Kidney glomerular epithelial cell (primary cell): ENCODE results near the gene HOXC4.

Source experiments
- DNase-seq: peaks from one replicate; lab custom pipeline; 2025; lab: John Stamatoyannopoulos, UW

Gene HOXC4

GRCh38 chr12:54053751-54054741, at the start of gene HOXC4:
HOXC4 (plus strand) TSS chr12:54053835; CDS start chr12:54053923, 88 bp downstream.
- no peak for DNase-seq

DNA sequence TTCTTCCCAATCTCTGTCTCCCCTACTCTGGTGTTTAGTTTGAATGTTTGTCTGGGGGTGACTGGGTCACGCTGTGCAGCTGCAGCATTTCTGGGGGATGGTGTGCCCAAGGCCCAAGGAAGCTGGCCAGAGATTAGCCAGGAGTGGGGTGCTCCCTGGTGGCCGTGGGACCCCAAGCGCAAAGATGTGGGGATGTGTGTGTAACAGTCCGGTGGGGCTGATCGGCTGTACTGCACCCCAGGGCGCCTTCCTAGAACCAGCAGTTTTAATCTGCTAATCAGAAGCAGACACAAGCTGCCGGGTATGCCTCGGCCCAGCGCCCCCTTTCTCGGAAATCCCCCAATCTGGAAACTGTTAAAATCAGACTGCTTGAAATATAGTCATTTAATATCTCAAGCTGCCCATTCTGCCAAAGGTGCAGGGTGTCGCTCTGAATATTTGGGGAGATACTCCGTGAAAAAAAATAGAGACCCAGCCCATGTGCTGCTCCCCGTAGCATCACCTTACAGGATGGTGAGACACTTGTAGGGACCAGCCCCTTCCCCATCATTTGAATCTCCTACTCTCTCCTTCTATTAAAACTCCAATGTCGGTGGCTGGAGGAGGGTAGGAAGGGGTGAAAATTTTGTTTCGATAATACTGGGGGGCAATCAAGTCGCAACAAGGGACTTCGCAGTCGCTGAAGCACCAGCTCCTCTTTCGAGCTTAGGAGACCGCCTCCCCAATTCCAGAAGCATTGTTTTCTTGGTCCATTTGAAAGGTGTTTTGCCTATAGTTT, 49.4 kb upstream of the HOXC4 start:
- DNase-seq, result no peak

DNA sequence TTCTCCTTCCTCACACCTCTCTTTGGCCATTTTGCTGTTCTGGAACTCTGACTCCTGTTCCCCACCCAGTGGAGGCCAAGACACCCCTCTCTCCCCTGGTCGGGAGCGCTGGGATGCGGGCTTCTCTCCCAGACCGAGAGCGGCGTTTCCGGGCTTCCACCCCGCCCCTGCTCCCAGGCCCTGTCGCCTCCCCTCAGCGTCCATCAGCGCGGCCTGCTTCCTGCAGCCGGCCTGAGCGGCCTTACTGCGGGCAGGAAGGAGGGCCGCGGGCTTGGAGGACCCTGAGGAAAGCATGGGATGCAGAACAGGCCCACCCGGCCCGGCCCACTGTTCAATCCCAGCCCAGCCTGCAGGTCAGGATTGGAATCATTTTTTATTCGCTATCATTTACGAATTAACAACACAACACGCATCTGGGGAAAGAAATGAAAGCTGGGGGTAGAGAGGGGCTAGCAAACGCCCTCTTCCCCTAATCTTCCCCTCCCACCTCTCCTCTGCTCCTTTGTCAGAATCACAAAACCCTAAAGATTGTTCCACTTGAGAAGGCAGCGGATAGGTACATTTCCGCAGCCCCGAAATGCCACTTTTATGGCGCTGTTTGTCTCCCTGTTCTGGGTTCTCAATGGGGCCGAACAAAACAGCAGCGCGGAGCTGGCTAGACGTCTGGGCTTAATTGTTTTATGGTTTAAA, 48.6 kb upstream of the HOXC4 start:
- DNase-seq, result no peak

- no peak for DNase-seq
Observed at GRCh38 chr12:54005531-54005852, 48.1 kb upstream of the HOXC4 start.

DNA sequence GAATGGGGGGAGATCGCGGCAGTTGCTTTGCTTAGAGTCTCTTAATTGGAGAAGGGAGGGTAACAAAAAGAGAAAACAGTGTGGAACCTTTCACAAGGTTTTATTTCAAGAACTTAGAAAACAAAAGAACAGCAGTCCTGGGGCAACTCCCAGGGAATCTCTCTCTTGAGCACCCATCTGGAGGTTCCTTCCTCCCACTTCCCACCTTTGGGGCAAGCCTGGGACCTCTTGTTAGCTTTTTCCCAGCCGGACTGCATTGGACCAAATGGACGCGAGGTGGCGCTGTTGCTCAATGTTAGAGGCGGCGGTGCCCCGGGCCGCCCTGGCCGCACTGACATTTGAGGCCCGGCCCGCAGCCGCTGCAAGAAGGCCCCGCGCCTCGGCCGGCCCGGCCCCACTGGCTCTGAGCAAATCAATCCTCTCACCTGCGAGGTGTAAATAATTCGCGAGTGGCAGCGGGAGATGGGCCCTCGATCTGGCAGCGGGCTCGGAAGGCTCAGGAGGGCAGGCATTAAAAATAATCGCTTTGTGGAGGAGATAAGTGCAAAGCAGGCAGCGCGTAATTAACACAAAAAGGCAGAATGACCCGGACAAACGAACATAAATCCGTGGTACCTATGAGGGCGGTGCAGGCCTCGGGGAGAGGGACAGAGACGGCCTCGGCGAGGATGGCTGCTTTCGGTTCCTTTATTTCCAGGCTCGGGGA, 47.6 kb upstream of the HOXC4 start:
- DNase-seq, result peak; percentile 71

DNA sequence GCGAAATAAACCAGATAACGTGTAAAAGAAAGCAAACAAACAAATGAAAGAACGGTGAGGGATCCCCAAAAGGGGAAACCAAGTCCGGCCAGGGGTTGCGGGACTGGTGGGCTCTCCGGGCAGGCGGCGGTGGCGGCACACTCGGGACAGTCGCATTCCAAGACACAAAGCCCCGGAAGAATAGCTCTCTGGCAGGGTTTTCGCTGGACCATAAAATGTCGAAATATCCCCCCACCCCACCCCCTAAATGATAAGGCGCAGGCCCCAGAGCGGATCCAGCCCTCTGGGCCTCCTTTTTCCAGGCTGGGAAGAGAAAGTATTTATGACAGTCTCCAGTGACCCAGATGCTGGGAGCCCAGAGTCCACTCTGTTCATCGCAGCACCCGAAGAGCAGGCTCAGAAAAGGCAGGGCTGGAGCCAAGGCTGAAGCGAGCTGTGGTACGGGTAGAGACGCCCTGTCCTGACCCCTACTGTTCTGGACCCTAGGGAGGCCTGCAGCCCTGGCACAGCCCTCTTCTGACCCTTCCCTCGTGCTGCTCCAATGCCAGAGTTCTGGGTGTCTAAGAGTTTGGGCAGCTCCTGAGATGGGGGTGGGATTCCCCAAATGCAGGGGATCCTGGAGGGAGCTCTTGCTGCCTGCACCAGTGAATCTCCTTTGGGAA, 46.9 kb upstream of the HOXC4 start:
- DNase-seq, result no peak

GRCh38 chr12:54007538-54008259, 45.9 kb upstream of the HOXC4 start:
- no peak for DNase-seq

DNA sequence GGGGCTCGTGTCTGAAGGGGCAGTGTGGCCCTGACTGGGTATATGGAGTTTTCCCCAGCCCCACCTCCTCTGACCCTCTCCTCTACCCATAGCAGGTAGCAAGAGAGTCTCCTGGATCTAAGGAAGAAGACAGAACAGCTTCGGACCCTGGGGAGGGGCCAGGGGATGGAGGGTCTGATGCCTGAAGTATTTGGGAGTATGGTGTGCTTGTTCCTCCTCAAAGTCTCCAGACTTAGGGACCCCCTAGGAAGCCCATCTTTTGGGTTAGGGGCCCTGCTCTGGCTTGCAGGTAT, 45.4 kb upstream of the HOXC4 start:
- DNase-seq, result no peak

DNA sequence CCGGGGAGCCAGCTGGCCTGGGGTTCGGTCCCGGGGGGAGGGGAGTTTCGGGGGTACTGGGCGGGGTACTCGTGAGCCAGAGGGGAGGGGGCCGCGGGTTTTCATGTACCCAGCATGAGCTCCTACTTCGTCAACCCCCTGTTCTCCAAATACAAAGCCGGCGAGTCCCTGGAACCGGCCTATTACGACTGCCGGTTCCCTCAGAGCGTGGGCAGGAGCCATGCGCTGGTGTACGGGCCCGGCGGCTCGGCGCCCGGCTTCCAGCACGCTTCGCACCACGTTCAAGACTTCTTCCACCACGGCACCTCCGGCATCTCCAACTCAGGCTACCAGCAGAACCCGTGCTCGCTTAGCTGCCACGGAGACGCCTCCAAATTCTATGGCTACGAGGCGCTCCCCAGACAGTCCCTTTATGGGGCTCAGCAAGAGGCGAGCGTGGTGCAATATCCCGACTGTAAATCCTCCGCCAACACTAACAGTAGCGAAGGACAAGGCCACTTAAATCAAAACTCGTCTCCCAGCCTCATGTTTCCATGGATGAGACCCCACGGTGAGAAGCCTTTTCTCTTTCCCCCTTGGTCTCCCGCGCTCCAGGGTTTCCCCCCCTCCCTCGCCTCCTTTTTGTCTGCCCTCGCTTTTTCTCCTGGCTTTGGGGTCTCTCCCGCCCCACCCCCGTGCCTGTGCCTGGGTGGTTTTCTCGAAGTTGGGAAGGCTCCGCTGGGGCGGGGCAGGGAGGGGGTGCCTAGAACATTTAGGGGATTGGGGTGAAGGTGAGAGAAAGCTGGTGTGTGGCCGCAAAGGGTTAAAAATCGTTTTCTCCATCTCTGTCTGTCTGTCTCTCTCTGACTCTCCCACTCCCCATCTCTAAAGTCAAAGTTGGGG, 44.2 kb upstream of the HOXC4 start:
- DNase-seq, result no peak

DNA sequence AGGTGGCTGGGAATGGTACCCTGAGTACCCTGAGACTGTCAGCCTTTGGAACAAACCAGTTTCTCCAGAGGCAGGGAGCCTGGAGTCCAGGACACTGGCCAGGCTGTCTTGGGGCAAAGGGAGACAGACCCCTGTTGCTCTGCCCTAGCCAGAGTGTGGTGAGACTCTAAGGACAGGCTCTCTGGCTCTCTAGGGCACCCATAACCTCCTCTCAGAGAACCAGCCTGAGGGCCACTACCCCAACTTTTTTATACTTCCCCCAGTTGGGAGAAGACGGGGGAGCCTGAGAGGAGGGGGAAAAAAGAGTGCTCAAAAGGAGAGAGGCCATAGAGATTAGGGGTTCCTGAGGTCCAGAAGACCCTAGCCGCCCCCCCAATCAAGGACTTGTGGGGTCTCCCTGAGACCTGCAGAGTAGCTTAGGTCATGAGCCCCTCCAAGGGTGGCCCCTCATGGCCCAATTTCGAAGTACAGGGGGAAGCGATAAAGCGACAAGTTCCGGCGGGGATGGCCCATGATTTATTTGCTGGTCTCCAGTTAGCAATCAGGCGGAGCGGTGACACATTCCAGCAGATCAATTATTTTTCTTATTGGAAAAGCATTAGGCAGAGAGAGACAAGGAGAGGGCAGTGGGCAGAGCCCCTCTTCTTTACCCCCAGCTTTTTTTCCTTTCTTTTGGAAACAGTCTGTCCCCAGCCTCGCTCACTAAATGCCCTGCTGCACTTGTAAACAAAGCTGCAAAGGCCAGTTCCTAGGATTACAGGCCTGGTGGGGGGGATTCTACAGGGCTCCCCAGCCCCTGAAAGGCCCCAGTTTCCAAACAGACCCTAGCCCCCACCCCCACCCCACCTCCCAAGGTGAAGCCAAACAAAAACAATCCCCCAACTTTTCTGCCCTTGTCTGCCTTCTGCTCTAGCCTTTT, 43.3 kb upstream of the HOXC4 start:
- DNase-seq, result no peak

GRCh38 chr12:54010972-54011664, 42.5 kb upstream of the HOXC4 start:
- no peak for DNase-seq

DNA sequence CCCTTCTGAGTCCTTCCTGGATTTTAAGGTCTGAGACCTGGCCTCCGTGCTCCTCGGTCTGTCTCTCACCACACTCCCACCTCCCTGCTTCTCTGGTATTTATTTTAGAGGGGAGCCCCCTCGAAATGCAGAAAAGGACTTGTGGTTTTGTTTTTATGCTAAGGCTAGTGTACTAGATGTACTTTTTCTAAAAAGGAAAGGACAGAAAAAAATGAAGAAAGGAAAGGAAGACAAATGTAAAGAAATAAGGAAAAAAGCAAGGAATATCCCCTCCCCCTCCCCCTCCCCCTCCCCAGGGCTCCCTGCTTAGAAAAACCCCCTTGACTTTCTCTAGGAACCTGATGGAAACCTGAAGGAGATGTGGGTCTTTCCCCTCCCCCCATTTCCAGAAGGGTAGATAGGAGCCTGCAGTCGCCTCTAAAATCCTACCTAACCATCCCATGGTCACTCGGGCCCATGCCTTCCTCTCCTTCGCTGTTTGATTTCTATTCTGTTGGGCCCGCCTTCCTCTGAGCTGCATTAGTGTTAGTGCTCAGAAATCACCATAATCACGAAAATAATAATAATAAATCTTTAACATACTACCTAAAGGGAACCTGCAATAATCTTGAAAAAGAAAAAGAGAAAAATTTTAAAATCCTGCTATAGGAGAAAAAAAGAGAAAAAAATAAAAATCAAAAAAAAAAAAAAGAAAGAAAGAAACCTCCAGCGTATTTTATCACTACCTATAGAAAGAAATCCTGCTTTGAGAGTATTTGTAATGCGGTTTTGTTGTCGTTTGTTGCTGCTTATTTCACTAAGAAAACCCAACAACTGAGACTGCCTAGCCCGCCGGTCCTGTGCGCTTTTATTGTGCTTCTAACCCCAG, 41.7 kb upstream of the HOXC4 start:
- DNase-seq, result no peak

DNA sequence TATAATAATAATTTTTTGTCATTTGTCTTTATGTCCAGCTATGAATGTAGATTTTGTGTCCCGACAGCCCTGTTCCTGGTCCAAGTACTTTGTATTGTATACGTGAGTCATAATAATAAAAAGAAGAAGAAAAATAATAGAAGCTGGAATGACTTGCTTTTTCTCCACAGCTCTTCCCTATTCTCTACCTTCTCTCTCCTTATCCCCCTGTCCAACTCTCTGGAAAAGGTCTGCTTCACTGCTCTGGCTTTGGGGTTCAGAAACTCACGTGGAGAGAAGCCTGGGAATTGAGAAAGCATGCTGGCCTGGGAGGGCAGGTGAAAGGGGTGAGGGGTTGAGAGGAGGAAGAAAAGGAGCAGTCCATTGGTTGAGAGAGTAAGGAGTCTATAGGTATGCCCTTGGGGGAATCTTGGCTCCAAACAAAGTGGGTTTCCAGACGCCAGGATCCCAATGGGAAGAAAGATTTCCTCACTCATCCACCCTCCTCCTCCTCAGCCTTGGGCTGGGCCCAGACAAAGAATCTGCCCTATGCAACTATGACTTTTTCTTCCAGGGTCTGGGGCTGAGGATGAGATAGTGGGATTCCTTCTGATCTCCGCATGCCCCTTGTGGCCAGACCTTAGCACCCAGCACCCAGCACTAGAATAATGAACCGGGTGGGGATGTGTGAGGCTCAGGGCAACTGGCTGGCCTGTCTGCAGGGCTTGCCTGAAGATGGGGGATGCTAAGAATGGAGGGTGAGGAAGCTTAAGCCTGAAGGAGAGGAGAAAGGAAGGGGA, 40.8 kb upstream of the HOXC4 start:
- DNase-seq, result no peak

DNA sequence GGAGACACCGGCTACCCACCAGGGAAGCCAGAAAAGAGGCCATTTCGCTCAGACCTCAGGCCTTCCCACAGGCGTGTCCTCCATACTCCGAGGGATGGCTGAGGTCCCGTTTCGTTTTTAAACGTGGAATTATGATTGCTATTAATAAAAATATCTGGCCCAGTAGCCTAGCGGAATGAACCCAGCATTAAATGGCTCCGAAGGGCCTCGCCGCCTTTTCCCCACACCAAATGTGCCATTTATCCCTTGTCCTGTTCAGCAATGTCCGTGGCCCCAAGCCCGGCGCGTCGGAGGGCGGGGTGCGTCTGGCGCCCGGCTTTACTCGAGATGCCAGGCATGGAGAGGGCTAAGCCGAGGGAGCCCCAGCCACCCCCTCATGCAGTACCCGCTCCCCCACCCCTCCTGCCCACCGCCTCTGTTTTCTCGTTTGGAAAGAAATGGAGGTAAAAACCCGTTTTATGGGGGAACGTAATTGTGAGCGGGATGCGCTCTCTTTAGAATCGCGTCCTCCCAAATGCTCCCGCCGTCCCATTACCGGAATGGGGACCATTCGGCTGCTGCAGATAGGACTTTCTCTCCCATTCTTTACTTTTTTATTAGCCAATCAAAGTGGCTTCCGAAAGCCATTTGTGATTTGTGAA, 39.1 kb upstream of the HOXC4 start:
- no peak for DNase-seq

DNA sequence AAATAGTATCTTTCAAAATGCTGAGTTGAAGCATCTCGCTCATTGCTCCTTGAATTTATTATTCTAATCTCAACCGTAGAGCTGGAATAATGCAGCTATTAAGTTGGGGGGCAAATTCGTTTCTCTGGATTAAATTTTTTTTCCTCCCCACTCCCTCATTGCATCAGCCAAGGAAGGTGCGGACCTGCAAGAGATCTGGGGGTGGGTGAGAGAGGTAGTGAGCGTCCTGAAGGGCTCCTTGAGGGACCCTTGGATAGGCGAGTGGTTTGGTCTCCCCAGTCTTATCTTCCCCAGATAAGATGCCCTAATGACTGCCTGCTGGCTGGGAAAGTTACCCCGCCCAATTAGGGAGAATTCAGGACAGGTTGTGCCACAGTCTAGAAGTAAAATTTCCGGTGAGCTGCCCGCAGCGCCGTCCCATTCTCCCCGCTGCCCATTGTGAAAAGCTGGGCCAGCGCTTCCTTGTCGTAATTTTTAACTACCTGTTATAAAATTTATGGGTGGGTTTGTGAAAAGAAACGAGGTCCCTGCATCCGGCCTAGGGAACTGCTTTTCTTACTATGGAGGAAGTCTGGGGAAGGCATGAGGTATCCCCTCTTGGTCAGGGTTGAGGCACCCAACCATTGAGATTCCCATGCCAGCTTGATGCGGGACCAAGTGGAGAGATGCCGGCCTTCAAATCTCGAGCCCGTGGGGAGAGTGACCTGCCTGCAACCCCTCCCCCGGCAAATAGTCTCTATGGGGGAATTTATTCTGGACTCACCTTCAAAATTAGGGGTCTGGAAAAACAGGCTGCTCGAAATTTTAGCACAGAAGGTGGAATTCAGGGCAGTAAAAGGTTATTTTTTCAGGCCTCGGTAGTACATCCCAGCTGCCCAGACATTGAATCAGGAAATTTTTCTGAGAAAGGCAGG, 38.4 kb upstream of the HOXC4 start:
- DNase-seq, result no peak
